A549 (cell line): ENCODE results near the gene ENTREP3. TPM values are rescaled to one million over a fixed set of nuclear protein-coding genes. Genes with fewer than 3 reads are reported as not detected.

Experiments
- ATAC-seq, 2 experiments: fragments of 200-7000 bp in 1 of 2; fragments of >200 bp in 1 of 2; cut with Nextera tagmentation in 1 of 2; cut with Tn5 transposase in 1 of 2; 3 replicates each; pipeline versions ENCODE4 v1.8.0 to v1.9.1; 2018 to 2020; ENCODE audit warnings: mild to moderate bottlenecking in 1 of 2, moderate library complexity in 1 of 2
- CTCF ChIA-PET: fragments of 300-600 bp; sonication (Branson Sonifier 250); formaldehyde crosslinking; extraction: SDS; loops from one replicate; lab custom pipeline; 2021; ENCODE audit warnings: antibody characterized with exemption, inconsistent platforms; lab: Yijun Ruan, JAX
- POLR2A ChIA-PET: fragments of 350-600 bp; formaldehyde crosslinking; extraction: SDS; loops from one replicate; lab custom pipeline; 2021; ENCODE audit warnings: antibody characterized with exemption, inconsistent platforms; lab: Yijun Ruan, JAX
- DNase-seq, 2 experiments: peaks; one replicate each; pipeline versions ENCODE4 v3.0.0 to v3.0.0-alpha.2; 2011 to 2016; ENCODE audit warnings: low read depth in 1 of 2, low spot score in 1 of 2
- FAIRE-seq: peaks from 2 replicates; lab custom pipeline; 2011; peaks lifted over from hg19 to GRCh38; lab: Jason Lieb, UNC
- H3K27ac ChIP-seq, 2 experiments: fragments of >200 bp; sonication (Bioruptor Twin); formaldehyde crosslinking; 3 replicates each; pipeline ENCODE4 v1.5.1; 2016 to 2017
- H3K4me1 ChIP-seq: fragments of >200 bp; sonication (Bioruptor Twin); formaldehyde crosslinking; 3 replicates; pipeline ENCODE4 v1.6.1; 2016
- H3K4me2 ChIP-seq: fragments of >200 bp; sonication (Bioruptor Twin); formaldehyde crosslinking; 3 replicates; pipeline ENCODE4 v1.6.1; 2016
- H3K4me3 ChIP-seq: fragments of >200 bp; sonication (Bioruptor Twin); formaldehyde crosslinking; 3 replicates; pipeline ENCODE4 v1.5.1; 2016
- H3K9me3 ChIP-seq: fragments of >200 bp; sonication (Bioruptor Twin); formaldehyde crosslinking; 3 replicates; pipeline ENCODE4 v1.6.1; 2016
- EP300 ChIP-seq, 2 experiments: fragments of >200 bp; sonication (Bioruptor Twin); formaldehyde crosslinking; IDR thresholded peaks; 2 replicates in 1 of 2; 3 replicates in 1 of 2; pipeline ENCODE4 v1.6.1; 2016 to 2017
- ESRRA ChIP-seq: fragments of 150-350 bp; IDR thresholded peaks from 2 replicates; pipeline ENCODE4 v1.6.1; 2014; ENCODE audit warnings: mild to moderate bottlenecking, low read length, borderline replicate concordance
- FOSB ChIP-seq: fragments of 250-450 bp; sonication (Bioruptor Pico); IDR thresholded peaks from 2 replicates; pipeline ENCODE4 v1.5.0; 2020; ENCODE audit warnings: mild to moderate bottlenecking, moderate library complexity
- HDAC2 ChIP-seq: fragments of 200-600 bp; sonication (generic); IDR thresholded peaks from 2 replicates; pipeline ENCODE4 v1.6.1; 2016
- HOXA7 ChIP-seq: fragments of 250-450 bp; sonication (Bioruptor Pico); IDR thresholded peaks from 2 replicates; pipeline ENCODE4 v1.5.0; 2020; ENCODE audit warnings: mild to moderate bottlenecking, moderate library complexity
- JUNB ChIP-seq: fragments of >200 bp; sonication (Bioruptor Twin); formaldehyde crosslinking; IDR thresholded peaks from 2 replicates; pipeline ENCODE4 v1.6.1; 2016
- MYC ChIP-seq: IDR thresholded peaks from 2 replicates; pipeline ENCODE4 v1.6.1; 2012; ENCODE audit warnings: mild to moderate bottlenecking, inconsistent platforms, low read length, improper control_type of control experiment, borderline replicate concordance
- NFE2L2 ChIP-seq: fragments of 150-350 bp; conservative IDR thresholded peaks from 2 replicates; pipeline ENCODE4 v1.6.1; 2014; ENCODE audit warnings: low read length
- POLR2AphosphoS2 ChIP-seq: conservative IDR thresholded peaks from 2 replicates; pipeline ENCODE4 v1.6.1; 2012; ENCODE audit warnings: low read length, improper control_type of control experiment, inconsistent platforms
- RAD21 ChIP-seq, 2 experiments: fragments of >200 bp in 1 of 2; sonication (Bioruptor Twin) in 1 of 2; formaldehyde crosslinking in 1 of 2; IDR thresholded peaks in 1 of 2; conservative IDR thresholded peaks in 1 of 2; 2 replicates in 1 of 2; 3 replicates in 1 of 2; pipeline ENCODE4 v1.6.1; 2012 to 2018; ENCODE audit warnings: inconsistent platforms in 1 of 2
- SMC3 ChIP-seq: fragments of >200 bp; sonication (Bioruptor Twin); formaldehyde crosslinking; IDR thresholded peaks from 3 replicates; pipeline ENCODE4 v1.6.1; 2018; ENCODE audit warnings: inconsistent platforms
- TP53 ChIP-seq: fragments of 250-450 bp; sonication (Bioruptor Pico); IDR thresholded peaks from 2 replicates; pipeline ENCODE4 v1.5.0; 2021; ENCODE audit warnings: mild to moderate bottlenecking, moderate library complexity
- ZFP36 ChIP-seq: fragments of 450-650 bp; IDR thresholded peaks from 2 replicates; pipeline ENCODE4 v1.6.1; 2014; ENCODE audit warnings: borderline replicate concordance; ENCODE audit not compliant: partially characterized antibody
- WGBS: methylation state at CpG from one replicate; pipeline ENCODE4 v1.1.6; 2017; ENCODE audit errors: missing lambda C conversion rate; 5-methylcytosine and 5-hydroxymethylcytosine counted together
- polyA plus RNA-seq, 4 experiments: library from polyadenylated mRNA; depleted of rRNA in 3 of 4; stranded (reverse); fragments of >200 nt; fragmentation: RNase III in 1 of 4; extraction: RNeasy Plus Mini Kit Qiagen cat#74134 plus additional on column Dnase treatment in 1 of 4; gene quantifications; 2 replicates in 3 of 4; 3 replicates in 1 of 4; pipeline ENCODE4 v1.2.3, GENCODE V29; 2011 to 2017
- TF ChIP-seq, protein P1 (sequence below): fragments of >200 bp; sonication (Bioruptor Twin); formaldehyde crosslinking; IDR thresholded peaks from 3 replicates; pipeline ENCODE4 v1.6.1; 2016
- TF ChIP-seq, protein P2 (sequence below): fragments of 150-350 bp; IDR thresholded peaks from 2 replicates; pipeline ENCODE4 v1.6.1; 2014; ENCODE audit warnings: low read depth, mild to moderate bottlenecking, low read length
- TF ChIP-seq, protein P3 (sequence below): fragments of 250-450 bp; sonication (Bioruptor Pico); IDR thresholded peaks from 2 replicates; pipeline ENCODE4 v1.5.0; 2021; ENCODE audit warnings: mild to moderate bottlenecking, moderate library complexity, borderline replicate concordance
- TF ChIP-seq, protein P4 (sequence below): fragments of 250-450 bp; sonication (Bioruptor Pico); IDR thresholded peaks from 2 replicates; pipeline ENCODE4 v1.5.0; 2020; ENCODE audit warnings: low read depth, mild to moderate bottlenecking, moderate library complexity
- TF ChIP-seq, protein P5 (sequence below): IDR thresholded peaks from 2 replicates; pipeline ENCODE4 v1.6.1; 2012

The ENTREP3 gene
- polyA plus RNA-seq, 2 of the 4 experiments (the other 2 are of a cell fraction), result 8.4 to 29.5 TPM

DNA sequence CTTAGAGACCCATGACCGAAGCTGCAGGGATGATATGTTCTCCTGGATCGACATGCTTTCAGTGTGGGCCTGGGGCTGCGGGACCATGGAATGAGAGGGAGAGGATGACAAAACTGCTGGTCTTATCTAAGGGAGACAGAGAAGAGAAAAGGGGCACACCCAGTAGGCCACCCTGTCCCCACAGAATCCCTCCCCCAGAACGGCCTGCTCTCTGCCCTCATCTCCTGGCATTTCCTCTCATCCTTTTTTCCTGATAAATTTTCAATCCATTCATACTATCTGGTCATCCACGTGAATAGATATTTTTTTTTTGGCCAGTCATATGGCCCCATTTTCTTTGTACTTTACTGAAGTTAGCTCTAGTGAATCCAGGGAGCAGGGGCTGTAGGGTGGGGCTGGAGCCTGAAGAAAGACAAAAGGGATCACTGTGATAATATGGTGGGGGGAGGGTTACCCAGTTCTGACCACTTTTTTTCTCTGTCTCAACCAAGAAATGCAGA lies 46.1 kb upstream of the ENTREP3 start, which contains the start of gene PKLR:
PKLR (minus strand) TSS at position 97 of the 500 bp plus-strand sequence; CDS start at position 54, 43 bp downstream.
- H3K4me2 ChIP-seq, result no peak within 1 kb of the TSS
- H3K9me3 ChIP-seq, result no peaks in the 10 kb centered on the region
- H3K27ac ChIP-seq, result no peak within 1 kb of the TSS
- no peak within 1 kb of the TSS for H3K4me3 ChIP-seq
- ChIA-PET POLR2A (no interaction called here), CTCF (interaction anchor here (1.3 to 3.5 kb wide), 4 partner anchors 12 to 51 kb away, joined by 3 to 12 read pairs (median 8); no protein-coding TSS in a partner anchor)
- 79% methylated on average over 5 of the region's 5 CpGs for WGBS
- peaks cover 15% of the 10 kb centered on the region; the same call in 2 of the 3 replicates for H3K4me1 ChIP-seq
- TF ChIP-seq SMC3 (no peak), EP300 (IDR thresholded peaks at IDR 0.05) (no peak), NFE2L2 (no peak), MYC (no peak), RAD21 (conservative IDR thresholded peaks at IDR 0.05 in 1 of 2, IDR thresholded peaks at IDR 0.05 in 1 of 2) (no peak), POLR2AphosphoS2 (no peak), HOXA7 (CRISPR knock-in tag) (no peak), ESRRA (no peak), ZFP36 (no peak)
- TF ChIP-seq, protein P1, sequence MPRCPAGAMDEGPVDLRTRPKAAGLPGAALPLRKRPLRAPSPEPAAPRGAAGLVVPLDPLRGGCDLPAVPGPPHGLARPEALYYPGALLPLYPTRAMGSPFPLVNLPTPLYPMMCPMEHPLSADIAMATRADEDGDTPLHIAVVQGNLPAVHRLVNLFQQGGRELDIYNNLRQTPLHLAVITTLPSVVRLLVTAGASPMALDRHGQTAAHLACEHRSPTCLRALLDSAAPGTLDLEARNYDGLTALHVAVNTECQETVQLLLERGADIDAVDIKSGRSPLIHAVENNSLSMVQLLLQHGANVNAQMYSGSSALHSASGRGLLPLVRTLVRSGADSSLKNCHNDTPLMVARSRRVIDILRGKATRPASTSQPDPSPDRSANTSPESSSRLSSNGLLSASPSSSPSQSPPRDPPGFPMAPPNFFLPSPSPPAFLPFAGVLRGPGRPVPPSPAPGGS, result no peak
- TF ChIP-seq, protein P2, sequence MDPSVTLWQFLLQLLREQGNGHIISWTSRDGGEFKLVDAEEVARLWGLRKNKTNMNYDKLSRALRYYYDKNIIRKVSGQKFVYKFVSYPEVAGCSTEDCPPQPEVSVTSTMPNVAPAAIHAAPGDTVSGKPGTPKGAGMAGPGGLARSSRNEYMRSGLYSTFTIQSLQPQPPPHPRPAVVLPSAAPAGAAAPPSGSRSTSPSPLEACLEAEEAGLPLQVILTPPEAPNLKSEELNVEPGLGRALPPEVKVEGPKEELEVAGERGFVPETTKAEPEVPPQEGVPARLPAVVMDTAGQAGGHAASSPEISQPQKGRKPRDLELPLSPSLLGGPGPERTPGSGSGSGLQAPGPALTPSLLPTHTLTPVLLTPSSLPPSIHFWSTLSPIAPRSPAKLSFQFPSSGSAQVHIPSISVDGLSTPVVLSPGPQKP, result no peak
- TF ChIP-seq, protein P3, sequence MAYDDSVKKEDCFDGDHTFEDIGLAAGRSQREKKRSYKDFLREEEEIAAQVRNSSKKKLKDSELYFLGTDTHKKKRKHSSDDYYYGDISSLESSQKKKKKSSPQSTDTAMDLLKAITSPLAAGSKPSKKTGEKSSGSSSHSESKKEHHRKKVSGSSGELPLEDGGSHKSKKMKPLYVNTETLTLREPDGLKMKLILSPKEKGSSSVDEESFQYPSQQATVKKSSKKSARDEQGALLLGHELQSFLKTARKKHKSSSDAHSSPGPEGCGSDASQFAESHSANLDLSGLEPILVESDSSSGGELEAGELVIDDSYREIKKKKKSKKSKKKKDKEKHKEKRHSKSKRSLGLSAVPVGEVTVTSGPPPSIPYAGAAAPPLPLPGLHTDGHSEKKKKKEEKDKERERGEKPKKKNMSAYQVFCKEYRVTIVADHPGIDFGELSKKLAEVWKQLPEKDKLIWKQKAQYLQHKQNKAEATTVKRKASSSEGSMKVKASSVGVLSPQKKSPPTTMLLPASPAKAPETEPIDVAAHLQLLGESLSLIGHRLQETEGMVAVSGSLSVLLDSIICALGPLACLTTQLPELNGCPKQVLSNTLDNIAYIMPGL (CRISPR knock-in tag), result no peak
- TF ChIP-seq, protein P4, sequence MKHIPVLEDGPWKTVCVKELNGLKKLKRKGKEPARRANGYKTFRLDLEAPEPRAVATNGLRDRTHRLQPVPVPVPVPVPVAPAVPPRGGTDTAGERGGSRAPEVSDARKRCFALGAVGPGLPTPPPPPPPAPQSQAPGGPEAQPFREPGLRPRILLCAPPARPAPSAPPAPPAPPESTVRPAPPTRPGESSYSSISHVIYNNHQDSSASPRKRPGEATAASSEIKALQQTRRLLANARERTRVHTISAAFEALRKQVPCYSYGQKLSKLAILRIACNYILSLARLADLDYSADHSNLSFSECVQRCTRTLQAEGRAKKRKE (CRISPR knock-in tag), result no peak
- no peak for DNase-seq
- ATAC-seq, result no peak
- no peak for FAIRE-seq

DNA sequence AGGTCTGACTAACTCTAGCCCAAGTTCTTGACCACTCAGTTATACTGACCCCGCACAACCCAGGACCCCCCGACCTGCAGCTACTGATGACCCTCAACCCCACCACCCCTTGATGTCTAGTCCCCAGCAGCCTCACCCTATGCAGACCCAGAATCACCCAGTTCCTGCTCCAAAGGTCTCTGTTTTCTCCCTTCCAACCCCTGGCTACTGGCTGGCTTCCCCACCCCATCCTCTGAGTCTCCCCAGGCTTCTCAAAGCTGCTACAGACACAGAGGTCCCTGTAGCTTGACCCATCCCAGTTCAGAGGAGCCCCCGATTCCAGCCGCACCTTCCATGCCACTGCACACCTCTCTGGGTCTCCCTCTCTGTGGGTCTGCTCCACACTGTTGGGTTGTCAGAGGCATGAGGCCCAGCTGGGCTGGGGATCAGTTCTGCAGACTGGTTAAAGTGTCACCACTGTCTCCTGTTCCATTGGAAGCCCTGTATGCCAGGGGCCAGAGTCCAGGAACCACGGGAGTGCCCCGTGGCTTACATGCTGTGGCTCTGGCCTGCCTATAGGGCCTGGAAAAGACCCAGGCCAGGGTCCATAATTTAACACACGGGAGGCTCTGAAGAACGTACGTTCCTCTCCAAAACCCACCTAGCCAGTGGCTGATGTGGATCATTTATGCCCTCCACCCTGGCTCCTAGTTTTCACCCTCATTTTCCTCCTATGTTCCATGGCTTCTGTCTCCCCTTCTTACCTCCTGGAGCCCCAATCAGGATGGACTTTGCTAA lies 45.5 kb upstream of the ENTREP3 start:
- Histone ChIP-seq H3K4me2 (no peak overlapping the region), H3K9me3 (no peaks in the 10 kb centered on the region), H3K4me1 (peaks cover 9% of the 10 kb centered on the region; the same call in 2 of the 3 replicates), H3K27ac (no peak overlapping the region), H3K4me3 (no peak overlapping the region)
- ChIA-PET CTCF (interaction anchor here (0.9 to 3.5 kb wide), 8 partner anchors 13 to 50 kb away, joined by 3 to 14 read pairs (median 5); no protein-coding TSS in a partner anchor), POLR2A (no interaction called here)
- ATAC-seq (no peak; a peak in 2 of 6 replicates), DNase-seq (no peak), FAIRE-seq (no peak)
- TF ChIP-seq FOSB (CRISPR knock-in tag) (no peak), JUNB (no peak), HDAC2 (no peak), TP53 (CRISPR knock-in tag) (no peak)
- TF ChIP-seq, protein P5, sequence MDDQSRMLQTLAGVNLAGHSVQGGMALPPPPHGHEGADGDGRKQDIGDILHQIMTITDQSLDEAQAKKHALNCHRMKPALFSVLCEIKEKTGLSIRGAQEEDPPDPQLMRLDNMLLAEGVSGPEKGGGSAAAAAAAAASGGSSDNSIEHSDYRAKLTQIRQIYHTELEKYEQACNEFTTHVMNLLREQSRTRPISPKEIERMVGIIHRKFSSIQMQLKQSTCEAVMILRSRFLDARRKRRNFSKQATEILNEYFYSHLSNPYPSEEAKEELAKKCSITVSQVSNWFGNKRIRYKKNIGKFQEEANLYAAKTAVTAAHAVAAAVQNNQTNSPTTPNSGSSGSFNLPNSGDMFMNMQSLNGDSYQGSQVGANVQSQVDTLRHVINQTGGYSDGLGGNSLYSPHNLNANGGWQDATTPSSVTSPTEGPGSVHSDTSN, result no peak
- WGBS, result 62% methylated on average over 9 of the region's 9 CpGs
